ENCODE data around the gene CCDC192.
"Not testable (repeated sequence)": the region's sequence is repeated elsewhere in the genome, so short reads cannot be mapped to it uniquely, and the experiment has no call there.

The CCDC192 gene

DNA sequence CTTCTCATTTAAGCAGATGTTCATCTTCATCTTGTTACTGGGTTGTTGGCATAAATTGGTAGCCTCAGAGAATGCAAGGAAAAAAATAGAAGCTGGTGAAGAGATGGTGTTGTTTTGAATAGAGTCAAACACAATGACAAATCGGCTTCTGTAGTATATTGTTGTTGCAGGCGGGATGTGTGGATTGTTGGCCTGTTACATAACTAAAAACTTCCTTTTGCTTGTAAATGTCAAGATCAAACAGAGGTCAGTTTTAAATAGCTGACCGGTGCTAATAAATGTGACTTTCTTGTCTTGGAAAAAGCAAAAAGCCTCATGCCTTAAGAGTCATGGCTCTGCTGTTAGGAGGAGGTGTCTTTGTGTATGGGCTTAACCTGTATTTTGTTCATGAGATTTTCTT lies 59.2 kb downstream of the CCDC192 start:
- DNase-seq (ENCODE audit: low read depth): no peak

DNA sequence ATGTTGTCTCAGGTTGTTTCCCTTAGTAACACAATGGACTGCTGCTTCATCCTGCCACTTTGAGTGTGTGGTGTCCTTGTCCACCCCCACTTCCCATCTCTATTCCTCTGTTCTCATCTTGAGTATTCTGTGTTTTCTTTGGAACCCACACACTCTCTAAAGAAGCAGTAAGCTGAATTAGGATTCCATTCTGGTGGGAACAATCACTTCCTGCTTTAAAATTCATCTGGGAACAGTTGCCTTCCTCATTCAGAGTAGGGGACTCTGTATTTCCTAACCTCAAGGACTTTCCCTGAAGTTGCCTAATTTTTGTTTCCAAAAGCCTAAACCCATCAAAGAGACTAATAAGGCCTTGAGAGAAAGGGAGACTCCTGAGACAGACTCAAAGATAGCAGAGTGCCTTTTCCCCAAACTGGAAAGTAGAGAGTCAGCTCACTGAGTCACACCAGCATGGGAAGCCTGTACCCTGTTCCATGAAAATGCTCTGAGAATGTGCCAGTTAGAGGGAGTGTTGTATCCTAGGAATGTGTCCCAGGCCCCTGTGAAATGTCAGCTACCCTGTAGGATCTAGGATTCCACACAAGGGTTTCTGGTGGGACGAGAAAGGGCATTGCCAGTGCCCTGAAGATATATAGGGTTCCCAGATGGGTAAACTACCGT lies 63.6 kb downstream of the CCDC192 start:
- DNase-seq (ENCODE audit: low read depth): no peak

- DNase-seq (ENCODE audit: low read depth): no peak
Measured at GRCh38 chr5:127769386-127769785, 66.2 kb downstream of the CCDC192 start.

- no peak for DNase-seq (ENCODE audit: low read depth)
Measured at GRCh38 chr5:127770272-127770671, 67.1 kb downstream of the CCDC192 start.

DNA sequence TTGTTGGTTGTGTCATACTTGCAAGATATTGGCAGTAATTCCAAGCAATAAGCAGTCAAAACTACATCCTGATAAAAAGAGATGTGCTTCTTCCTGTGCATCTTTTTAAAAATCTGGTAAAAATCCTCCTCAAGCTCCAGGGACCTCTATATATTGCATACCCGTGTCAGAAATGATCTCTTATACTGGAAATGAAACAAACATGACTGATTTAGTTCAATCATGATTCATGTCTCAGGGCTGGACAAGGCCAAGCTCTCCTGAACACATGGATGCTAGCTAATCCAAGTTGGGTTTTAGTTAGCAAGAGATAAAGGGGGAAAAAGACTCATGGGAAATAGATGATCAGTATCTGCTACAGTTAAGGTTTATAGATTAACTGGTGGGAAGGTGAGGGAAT lies 69.3 kb downstream of the CCDC192 start:
- no peak for DNase-seq (ENCODE audit: low read depth)

- DNase-seq (ENCODE audit: low read depth): no peak
Measured at GRCh38 chr5:127774221-127774620, 71.0 kb downstream of the CCDC192 start.

- no peak for DNase-seq (ENCODE audit: low read depth)
Measured at GRCh38 chr5:127776477-127776876, 73.3 kb downstream of the CCDC192 start.

DNA sequence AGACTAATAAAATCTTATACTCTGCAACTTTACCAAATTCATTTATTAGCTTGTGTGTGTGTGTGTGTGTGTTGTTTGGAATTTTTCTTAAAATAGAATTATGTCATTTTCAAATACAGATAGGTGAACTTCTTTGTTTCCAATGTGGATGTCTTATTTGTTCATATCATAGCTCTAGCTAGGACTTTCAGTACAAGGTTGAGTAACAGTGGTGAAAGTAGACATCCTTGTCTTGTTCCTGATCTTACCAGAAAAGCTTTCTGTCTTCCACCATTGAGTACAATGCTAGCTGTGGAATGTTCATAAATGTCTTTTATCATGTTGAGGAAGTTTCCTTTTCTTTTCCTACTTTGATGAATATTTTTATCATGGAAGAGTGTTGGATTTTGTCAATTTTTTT lies 74.8 kb downstream of the CCDC192 start:
- DNase-seq (ENCODE audit: low read depth): no peak

GRCh38 chr5:127782450-127782849 lies 79.3 kb downstream of the CCDC192 start:
- not testable (repeated sequence) for DNase-seq (ENCODE audit: low read depth)

GRCh38 chr5:127785098-127785927 lies 82.1 kb downstream of the CCDC192 start:
- DNase-seq (ENCODE audit: low read depth): no peak

DNA sequence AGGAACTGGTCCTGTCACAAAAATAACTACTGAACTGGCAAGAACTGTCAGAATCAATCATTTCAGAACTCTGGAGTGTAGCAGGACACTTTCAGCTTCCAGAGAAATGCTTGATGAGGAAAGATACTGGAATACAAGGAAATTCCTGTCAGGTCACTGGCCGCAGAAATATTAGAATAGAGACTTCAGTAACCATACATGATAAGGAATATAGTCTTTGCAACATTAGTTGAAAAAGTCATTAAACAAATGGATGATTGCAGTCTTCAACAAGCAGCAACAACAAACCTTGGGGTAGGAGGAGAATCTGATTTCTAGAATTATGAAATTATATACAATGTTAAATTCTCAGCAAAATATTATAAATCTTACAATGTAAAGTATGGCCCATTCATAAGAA lies 88.2 kb downstream of the CCDC192 start:
- DNase-seq (ENCODE audit: low read depth): no peak

GRCh38 chr5:127791908-127792307 lies 88.7 kb downstream of the CCDC192 start:
- not testable (repeated sequence) for DNase-seq (ENCODE audit: low read depth)

DNA sequence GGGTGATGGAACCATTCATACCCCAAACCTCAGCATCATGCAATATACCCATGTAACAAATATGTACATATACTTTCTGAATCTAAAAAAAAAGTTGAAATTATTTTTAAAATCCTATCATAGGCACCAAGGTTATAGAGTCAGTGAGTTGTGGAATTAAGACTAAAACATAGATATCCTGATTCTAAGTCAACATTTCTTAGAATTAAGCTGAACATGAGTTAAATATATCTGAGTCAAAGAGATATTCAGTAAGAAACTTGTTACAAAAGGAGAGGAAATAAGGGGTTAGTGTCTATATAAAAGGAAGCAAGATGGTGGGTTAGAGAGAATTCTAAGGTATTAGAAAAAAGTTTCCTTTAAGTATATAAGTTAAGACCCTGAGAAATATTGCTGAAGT lies 89.9 kb downstream of the CCDC192 start:
- DNase-seq (ENCODE audit: low read depth): no peak

- no peak for DNase-seq (ENCODE audit: low read depth)
Measured at GRCh38 chr5:127793879-127794278, 90.7 kb downstream of the CCDC192 start.

GRCh38 chr5:127796211-127796610 lies 93.0 kb downstream of the CCDC192 start:
- DNase-seq (ENCODE audit: low read depth): no peak

GRCh38 chr5:127799293-127799905 lies 96.2 kb downstream of the CCDC192 start:
- no peak for DNase-seq (ENCODE audit: low read depth)

- no peak for DNase-seq (ENCODE audit: low read depth)
Measured at GRCh38 chr5:127801751-127802476, 98.7 kb downstream of the CCDC192 start.

DNA sequence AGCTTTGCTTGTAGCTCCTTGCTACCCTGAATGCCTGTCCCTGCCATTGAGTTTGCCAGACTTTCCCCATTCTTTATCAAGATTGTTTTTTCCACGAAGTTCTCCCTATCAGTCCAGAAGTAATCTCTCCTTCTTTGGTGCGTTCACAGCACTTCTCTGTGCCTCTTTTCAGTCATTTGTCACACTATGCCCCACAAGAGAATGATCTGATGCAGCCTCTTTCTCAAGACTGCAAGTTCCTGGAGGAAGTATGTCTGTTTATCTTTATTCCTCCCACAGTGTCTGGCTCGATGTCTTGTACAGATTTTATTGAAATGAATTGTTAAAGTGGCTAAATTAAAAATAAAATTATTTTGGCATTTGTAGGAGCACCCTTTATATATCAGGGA lies 99.3 kb downstream of the CCDC192 start:
- DNase-seq (ENCODE audit: low read depth): no peak

DNA sequence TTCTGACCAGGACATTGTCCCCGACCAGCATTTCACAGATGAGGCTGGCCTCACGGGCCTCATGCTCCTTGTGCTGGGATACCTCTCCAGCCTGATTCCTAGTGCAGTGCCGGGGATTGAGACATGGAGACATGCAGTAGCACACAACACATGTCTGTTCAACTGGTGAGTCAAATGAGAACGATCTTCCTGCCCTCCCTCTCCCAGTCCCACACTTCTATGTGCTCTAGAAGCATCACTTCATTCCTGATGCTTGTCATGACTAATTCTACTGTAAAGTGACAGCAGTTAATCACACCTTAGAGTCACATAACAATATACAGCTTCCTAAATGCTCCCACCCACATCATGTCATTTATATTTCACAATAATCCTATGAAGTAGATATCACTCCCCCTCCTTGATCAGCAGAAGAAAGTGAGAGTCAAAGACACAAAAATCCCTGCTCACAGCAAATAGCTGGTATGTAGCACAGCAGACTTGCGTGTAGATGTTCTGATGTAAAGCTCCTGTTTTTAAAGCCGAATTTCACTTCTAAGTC lies 101.8 kb downstream of the CCDC192 start:
- DNase-seq (ENCODE audit: low read depth): no peak

- DNase-seq (ENCODE audit: low read depth): no peak
Measured at GRCh38 chr5:127805448-127805847, 102.3 kb downstream of the CCDC192 start.

GRCh38 chr5:127806776-127807175 lies 103.6 kb downstream of the CCDC192 start:
- no peak for DNase-seq (ENCODE audit: low read depth)

- DNase-seq (ENCODE audit: low read depth): no peak
Measured at GRCh38 chr5:127809533-127809932, 106.3 kb downstream of the CCDC192 start.
